GM19463 (cell line): ENCODE measurements around the gene SUSD6.
"Not testable (repeated sequence)": the region's sequence is repeated elsewhere in the genome, so short reads cannot be mapped to it uniquely, and the experiment has no call there.

ENCODE experiments used
- ATAC-seq: cut with Tn5 transposase; IDR thresholded peaks from one replicate; pipeline ENCODE4 v1.9.1; 2021; ENCODE audit warnings: mild to moderate bottlenecking, moderate library complexity; ENCODE audit not compliant: unreplicated experiment

The SUSD6 gene

GRCh38 chr14:69693145-69693544, 81.7 kb downstream of the SUSD6 start:
- ATAC-seq = peak; percentile 52

GRCh38 chr14:69693801-69694729, 82.7 kb downstream of the SUSD6 start:
- ATAC-seq = peak; percentile 49

- no peak for ATAC-seq
Observed at GRCh38 chr14:69694730-69695281, 83.4 kb downstream of the SUSD6 start.

- ATAC-seq = no peak
Observed at GRCh38 chr14:69695322-69696203, 84.2 kb downstream of the SUSD6 start.

GRCh38 chr14:69696204-69696527, 84.8 kb downstream of the SUSD6 start:
- no peak for ATAC-seq

GRCh38 chr14:69696633-69697557, 85.5 kb downstream of the SUSD6 start:
- no peak for ATAC-seq

GRCh38 chr14:69698572-69698971, 87.2 kb downstream of the SUSD6 start:
- ATAC-seq = no peak

GRCh38 chr14:69699243-69699642, 87.8 kb downstream of the SUSD6 start:
- not testable (repeated sequence) for ATAC-seq

- ATAC-seq = no peak
Observed at GRCh38 chr14:69699748-69700303, 88.4 kb downstream of the SUSD6 start.

- ATAC-seq = no peak
Observed at GRCh38 chr14:69700575-69700974, 89.2 kb downstream of the SUSD6 start.

GRCh38 chr14:69701291-69701690, 89.9 kb downstream of the SUSD6 start:
- no peak for ATAC-seq

GRCh38 chr14:69701857-69702256, 90.5 kb downstream of the SUSD6 start:
- peak; percentile 65 for ATAC-seq

- no peak for ATAC-seq
Observed at GRCh38 chr14:69703047-69704039, 91.9 kb downstream of the SUSD6 start.

GRCh38 chr14:69704319-69704718, 92.9 kb downstream of the SUSD6 start:
- no peak for ATAC-seq

GRCh38 chr14:69705706-69706105, 94.3 kb downstream of the SUSD6 start:
- ATAC-seq = no peak

GRCh38 chr14:69708049-69708448, 96.7 kb downstream of the SUSD6 start:
- ATAC-seq = no peak

- ATAC-seq = no peak
Observed at GRCh38 chr14:69708586-69709560, 97.5 kb downstream of the SUSD6 start.

GRCh38 chr14:69710378-69710777, 99.0 kb downstream of the SUSD6 start:
- no peak for ATAC-seq
